CD4-positive, alpha-beta T cell treated with Interleukin-4 for 1 hour (primary cell): ENCODE measurements around the gene IFT74.
"Not testable (repeated sequence)": the region's sequence is repeated elsewhere in the genome, so short reads cannot be mapped to it uniquely, and the experiment has no call there.

Source experiments
- DNase-seq, 2 donors: peaks; one replicate each; pipeline ENCODE4 v3.0.0-alpha.2; 2020 to 2022

The IFT74 gene

GRCh38 chr9:27085456-27085855 is 129.2 kb downstream of the IFT74 start:
- no peak for DNase-seq

GRCh38 chr9:27086818-27087680 is 130.8 kb downstream of the IFT74 start:
- DNase-seq: no peak

- DNase-seq: no peak
Observed at GRCh38 chr9:27088981-27089380, 132.8 kb downstream of the IFT74 start.

- DNase-seq: no peak
Observed at GRCh38 chr9:27089706-27090105, 133.5 kb downstream of the IFT74 start.

- DNase-seq: no peak
Observed at GRCh38 chr9:27090231-27090630, 134.0 kb downstream of the IFT74 start.

- DNase-seq: no peak
Observed at GRCh38 chr9:27090711-27091110, 134.5 kb downstream of the IFT74 start.

- not testable (repeated sequence) for DNase-seq
Observed at GRCh38 chr9:27092496-27092895, 136.3 kb downstream of the IFT74 start.

GRCh38 chr9:27093384-27094067 is 137.3 kb downstream of the IFT74 start:
- not testable (repeated sequence) for DNase-seq

GRCh38 chr9:27094640-27095298 is 138.6 kb downstream of the IFT74 start:
- DNase-seq: no peak

GRCh38 chr9:27107241-27107640 is 151.0 kb downstream of the IFT74 start:
- DNase-seq: no peak

GRCh38 chr9:27108981-27109541 is 152.8 kb downstream of the IFT74 start, which contains the start of gene TEK:
Gene TEK (plus strand): TSS chr9:27109225. CDS start chr9:27109591, 366 bp downstream.
- DNase-seq: no peak

GRCh38 chr9:27109621-27110020 is 153.4 kb downstream of the IFT74 start:
- DNase-seq: no peak

- no peak for DNase-seq
Observed at GRCh38 chr9:27110181-27110580, 154.0 kb downstream of the IFT74 start.

- DNase-seq: no peak
Observed at GRCh38 chr9:27112235-27112634, 156.0 kb downstream of the IFT74 start.
